Measurements from ENCODE around the gene PERM1.

GRCh38 chr1:929712-930632 lies 51.9 kb downstream of the PERM1 start:
- TF ChIP-seq CTCF (IDR thresholded peaks at IDR 0.05), result no peak
- TF ChIP-seq EZH2 (IDR thresholded peaks at IDR 0.05; ENCODE audit: borderline replicate concordance, insufficient read depth, low read depth, low read length, poor library complexity, severe bottlenecking), result no peak
